ENCODE data around the gene RASL11B.

- peak; percentile 89 for TF ChIP-seq CTCF (conservative IDR thresholded peaks at IDR 0.05; ENCODE audit: low read length)
- TF ChIP-seq EZH2phosphoT487 (IDR thresholded peaks at IDR 0.05; ENCODE audit: borderline replicate concordance), result no peak
These were observed 49.7 kb downstream of the RASL11B start for GRCh38 chr4:52911684-52912294.

Measured in Loucy (cell line).